NCI-H345 treated with DMSO at 0.1 percent for 48 hours (cell line): ENCODE measurements around the gene ERCC4.
A peak's percentile ranks its signal among the peaks of the same experiment; 100 is the strongest.

Experiments
- DNase-seq: peaks from one replicate; lab custom pipeline; 2025; ENCODE audit not compliant: unreplicated experiment; lab: John Stamatoyannopoulos, UW

ERCC4 gene

GRCh38 chr16:13992322-13992721 is 72.4 kb downstream of the ERCC4 start:
- DNase-seq: no peak

- DNase-seq: no peak
Observed at GRCh38 chr16:13992976-13993375, 73.0 kb downstream of the ERCC4 start.

- DNase-seq: peak; percentile 19
Observed at GRCh38 chr16:13994239-13995106, 74.5 kb downstream of the ERCC4 start.

GRCh38 chr16:13995194-13995593 is 75.2 kb downstream of the ERCC4 start:
- no peak for DNase-seq

DNA sequence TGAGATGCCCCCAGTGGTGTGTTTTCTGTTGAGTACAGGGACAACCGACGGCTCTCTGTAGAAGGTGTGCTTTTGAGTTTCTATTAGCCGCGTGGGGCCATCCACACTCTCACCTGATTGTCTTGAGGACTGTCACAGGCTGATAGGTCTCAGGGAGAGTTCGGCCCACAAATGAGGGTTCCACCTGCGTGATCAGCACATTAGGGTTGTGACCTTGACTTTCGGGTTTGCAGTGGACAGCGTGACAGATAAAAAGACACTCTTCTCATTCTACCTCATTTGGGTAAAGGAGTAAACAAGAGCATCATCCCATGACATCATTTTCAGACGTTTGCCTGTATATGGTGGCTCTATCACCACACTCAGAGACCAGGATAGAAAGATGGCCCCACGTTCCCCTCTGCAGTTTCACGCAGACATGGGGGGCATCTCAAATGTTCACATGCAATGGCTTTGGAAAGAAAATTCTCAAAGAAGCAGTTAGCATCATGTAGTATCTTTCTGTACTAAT is 76.9 kb downstream of the ERCC4 start:
- DNase-seq: no peak

DNA sequence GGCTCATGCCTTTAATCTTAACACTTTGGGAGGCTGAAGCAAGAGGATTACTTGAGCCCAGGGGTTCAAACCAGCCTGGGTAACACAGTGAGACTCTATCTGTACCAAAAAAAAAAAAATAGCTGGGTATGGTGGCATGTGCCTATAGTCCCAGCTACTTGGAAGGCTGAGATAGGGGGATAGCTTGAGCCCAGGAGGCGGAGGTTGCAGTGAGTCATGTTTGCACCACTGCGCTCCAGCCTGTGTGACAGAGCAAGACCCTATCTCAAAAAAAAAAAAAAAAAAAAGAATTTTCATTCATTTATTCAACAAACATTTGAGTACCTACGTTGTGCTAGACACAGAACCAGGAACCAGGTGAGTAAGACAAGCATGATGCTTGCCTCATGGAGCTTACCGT is 77.6 kb downstream of the ERCC4 start:
- no peak for DNase-seq

GRCh38 chr16:13997933-13998332 is 78.0 kb downstream of the ERCC4 start:
- DNase-seq: peak; percentile 55

- no peak for DNase-seq
Observed at GRCh38 chr16:13999071-13999894, 79.3 kb downstream of the ERCC4 start.

DNA sequence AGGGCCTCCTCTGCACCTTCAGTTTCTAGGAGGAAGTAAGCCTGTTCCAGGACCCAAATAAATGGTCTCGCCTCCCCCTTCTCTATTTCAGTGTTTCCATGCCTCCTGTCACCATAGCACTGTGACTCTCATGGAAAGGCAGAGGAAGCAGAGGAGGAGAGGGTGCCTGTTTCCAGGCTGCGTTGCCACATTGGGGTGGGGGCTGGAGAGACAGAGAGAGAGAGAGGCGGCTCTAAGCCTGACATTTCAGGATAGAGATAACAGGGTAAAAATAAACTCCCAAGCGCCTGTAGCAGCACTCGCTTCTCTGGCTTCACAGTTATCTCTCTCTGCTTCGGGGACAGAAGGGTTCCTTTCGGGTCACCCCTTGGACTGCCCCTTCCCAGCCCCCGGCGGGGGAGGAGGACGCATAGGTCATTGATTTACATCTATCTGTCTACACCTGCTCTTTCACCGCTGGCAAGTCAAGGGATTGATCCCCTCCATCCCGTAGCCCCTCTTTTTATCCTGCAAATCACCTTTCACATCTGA is 80.0 kb downstream of the ERCC4 start:
- no peak for DNase-seq

GRCh38 chr16:14001521-14001920 is 81.6 kb downstream of the ERCC4 start:
- no peak for DNase-seq
